Panc1 (cell line): ENCODE results near the gene FAM81B. TPM values are rescaled to one million over a fixed set of nuclear protein-coding genes. Genes with fewer than 3 reads are reported as not detected.
"Not testable (repeated sequence)": the region's sequence is repeated elsewhere in the genome, so short reads cannot be mapped to it uniquely, and the experiment has no call there.

ENCODE experiments used
- ATAC-seq: fragments of 200-7000 bp; cut with Tn5 transposase; 2 replicates; pipeline ENCODE4 v1.9.1; 2020; ENCODE audit warnings: mild to moderate bottlenecking, moderate library complexity
- BruUV-seq: library from RNA; stranded (reverse); fragments of 400-500 nt; replicated peaks from 2 replicates; lab custom pipeline; 2021; lab: Mats Ljungman, UMichigan
- CTCF ChIA-PET: fragments of 300-600 bp; sonication (Branson Sonifier 250); formaldehyde crosslinking; loops from one replicate; lab custom pipeline; 2022; ENCODE audit warnings: antibody characterized with exemption; lab: Charles Lee
- POLR2A ChIA-PET: fragments of 300-600 bp; sonication (Branson Sonifier 250); formaldehyde crosslinking; loops from one replicate; lab custom pipeline; 2022; ENCODE audit warnings: antibody characterized with exemption; lab: Charles Lee
- DNase-seq: peaks from one replicate; pipeline ENCODE4 v3.0.0-alpha.2; 2010; ENCODE audit warnings: low read depth, low spot score
- H3K27ac ChIP-seq: 2 replicates; pipeline ENCODE4 v1.5.1; 2011; ENCODE audit warnings: mild to moderate bottlenecking, low read length, inconsistent platforms
- H3K27me3 ChIP-seq: fragments of 200-500 bp; sonication (Bioruptor generic); 2 replicates; pipeline ENCODE4 v1.6.0; 2014; ENCODE audit warnings: low read length, inconsistent platforms; ENCODE audit not compliant: control insufficient read depth, insufficient read depth
- H3K36me3 ChIP-seq: fragments of 200-500 bp; sonication (Bioruptor generic); 2 replicates; pipeline ENCODE4 v1.5.1; 2014; ENCODE audit warnings: inconsistent platforms, mild to moderate bottlenecking, low read length, moderate library complexity; ENCODE audit not compliant: control insufficient read depth, insufficient read depth
- H3K4me1 ChIP-seq: 2 replicates; pipeline ENCODE4 v1.5.1; 2011; ENCODE audit warnings: inconsistent platforms, mild to moderate bottlenecking, low read length, moderate library complexity; ENCODE audit not compliant: control insufficient read depth, insufficient read depth
- H3K4me3 ChIP-seq, 2 experiments: 2 replicates each; pipeline ENCODE4 v1.5.1; 2011 to 2012; ENCODE audit warnings: low read depth in 2 of 2, low read length in 2 of 2, mild to moderate bottlenecking in 2 of 2, inconsistent platforms in 1 of 2, moderate library complexity in 1 of 2
- H3K9me3 ChIP-seq: fragments of 200-500 bp; sonication (Bioruptor generic); 2 replicates; pipeline ENCODE4 v1.5.1; 2014; ENCODE audit warnings: low read depth, mild to moderate bottlenecking, inconsistent platforms, low read length, moderate library complexity; ENCODE audit not compliant: control insufficient read depth, insufficient read depth
- POLR2AphosphoS5 ChIP-seq: IDR thresholded peaks from 2 replicates; pipeline ENCODE4 v1.6.1; 2012; ENCODE audit warnings: mild to moderate bottlenecking, low read depth, low read length, moderate library complexity
- SIN3A ChIP-seq: IDR thresholded peaks from 2 replicates; pipeline ENCODE4 v1.6.1; 2012; ENCODE audit warnings: low read depth, mild to moderate bottlenecking, low read length, moderate library complexity, borderline replicate concordance; ENCODE audit not compliant: insufficient read depth
- TCF7L2 ChIP-seq: IDR thresholded peaks from 2 replicates; pipeline ENCODE4 v1.6.1; 2011; ENCODE audit warnings: mild to moderate bottlenecking, low read depth, low read length, inconsistent platforms
- in situ Hi-C: cut with HindIII; loops from 2 replicates; pipeline ENCODE4 v1.10.0; 2016; ENCODE audit warnings: low sequenced_read_pairs, low pct_unique_long_range_greater_than_20kb
- intact Hi-C: fragments of 100-400 bp; cut with micrococcal nuclease; formaldehyde crosslinking; loops from one replicate; pipeline ENCODE4 v1.10.0; 2022; ENCODE audit not compliant: unreplicated experiment
- total RNA-seq: library from RNA; stranded (reverse); gene quantifications from one replicate; pipeline ENCODE4 v1.2.1, GENCODE V29; 2021; ENCODE audit not compliant: unreplicated experiment
- TF ChIP-seq, protein P1 (sequence below), 2 experiments: IDR thresholded peaks; 2 replicates each; pipeline ENCODE4 v1.6.1; 2011 to 2012; ENCODE audit warnings: low read depth in 2 of 2, control low read depth in 1 of 2, low read length in 1 of 2, mild to moderate bottlenecking in 1 of 2, moderate library complexity in 1 of 2; ENCODE audit not compliant: insufficient read depth in 1 of 2
- TF ChIP-seq, protein P2 (sequence below): fragments of 450-650 bp; IDR thresholded peaks from 2 replicates; pipeline ENCODE4 v1.5.1; 2017; ENCODE audit warnings: mild to moderate bottlenecking

FAM81B gene
- total RNA-seq, 1 experiment from 2014 or later = not detected

DNA sequence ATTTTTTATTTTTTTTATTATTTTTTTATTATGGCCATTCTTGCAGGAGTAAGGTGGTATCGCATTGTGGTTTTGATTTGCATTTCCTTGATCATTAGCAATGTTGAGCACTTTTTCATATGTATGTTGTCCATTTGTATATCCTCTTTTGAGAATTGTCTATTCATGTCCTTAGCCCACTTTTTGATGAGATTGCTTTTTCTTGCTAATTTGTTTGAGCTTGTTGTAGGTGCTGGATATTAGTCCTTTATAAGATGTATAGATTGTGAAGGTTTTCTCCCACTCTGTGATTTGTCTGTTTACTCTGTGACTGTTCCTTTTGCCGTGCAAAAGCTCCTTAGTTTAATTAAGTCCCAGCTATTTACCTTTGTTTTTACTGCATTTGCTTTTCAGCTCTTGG, 30.5 kb upstream of the FAM81B start:
- H3K36me3 ChIP-seq, BruUV-seq, H3K4me3 ChIP-seq, H3K4me1 ChIP-seq, H3K9me3 ChIP-seq, CTCF ChIA-PET, intact Hi-C loops, in situ Hi-C loops, ATAC-seq, H3K27ac ChIP-seq, DNase-seq, POLR2A ChIA-PET, H3K27me3 ChIP-seq: not testable (repeated sequence)

DNA sequence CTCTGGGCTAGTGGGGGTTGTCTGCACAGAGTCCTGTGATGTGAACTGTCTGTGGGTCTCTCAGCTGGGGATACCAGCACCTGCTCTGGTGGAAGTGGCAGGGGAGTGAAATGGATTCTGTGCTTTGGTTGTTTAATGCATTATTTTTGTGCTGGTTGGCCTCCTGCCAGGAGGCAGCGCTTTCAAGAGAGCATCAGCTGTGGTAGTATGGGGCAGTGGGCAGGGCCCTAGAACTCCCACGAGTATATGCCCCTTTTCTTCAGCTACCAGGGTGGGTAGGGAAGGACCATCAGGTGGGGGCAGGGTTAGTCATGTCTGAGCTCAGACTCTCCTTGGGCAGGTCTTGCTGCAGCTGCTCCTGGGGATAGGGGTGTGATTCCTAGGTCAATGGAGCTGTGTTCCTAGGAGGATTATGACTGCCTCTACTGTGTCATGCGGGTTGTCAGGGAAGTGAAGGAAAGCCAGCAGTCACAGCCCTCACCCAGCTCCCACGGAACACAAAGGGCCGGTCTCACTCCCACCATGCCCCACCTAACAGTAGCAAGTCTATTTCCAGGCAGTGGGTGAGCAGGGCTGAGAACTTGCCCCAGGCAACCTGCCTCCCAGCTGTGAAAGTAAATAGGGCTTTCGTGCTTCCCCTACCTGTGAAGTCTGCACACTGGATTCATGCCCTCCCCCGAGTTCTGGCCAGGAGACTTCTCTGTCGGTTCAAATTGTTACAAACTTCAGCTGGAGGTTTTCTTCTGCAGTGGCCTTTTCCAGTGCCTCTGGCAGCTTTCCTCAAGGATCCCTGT, 25.7 kb upstream of the FAM81B start:
- ChIA-PET CTCF (no interaction called here), POLR2A (no interaction called here)
- BruUV-seq = no TSS peak
- Histone ChIP-seq H3K9me3 (no peaks in the 10 kb centered on the region), H3K27ac (no peak overlapping the region), H3K4me1 (no peaks in the 10 kb centered on the region), H3K36me3 (no peaks in the 10 kb centered on the region), H3K27me3 (0 out of 2 replicates have a peak, but pooled peaks cover 2% of the 10 kb centered on the region), H3K4me3 (no peak overlapping the region)
- DNase-seq (no peak), ATAC-seq (no peak; the same call in 1 of the 2 replicates)
- intact Hi-C loops (no loop called here), in situ Hi-C loops (no loop called here)
- TF ChIP-seq, protein P1, sequence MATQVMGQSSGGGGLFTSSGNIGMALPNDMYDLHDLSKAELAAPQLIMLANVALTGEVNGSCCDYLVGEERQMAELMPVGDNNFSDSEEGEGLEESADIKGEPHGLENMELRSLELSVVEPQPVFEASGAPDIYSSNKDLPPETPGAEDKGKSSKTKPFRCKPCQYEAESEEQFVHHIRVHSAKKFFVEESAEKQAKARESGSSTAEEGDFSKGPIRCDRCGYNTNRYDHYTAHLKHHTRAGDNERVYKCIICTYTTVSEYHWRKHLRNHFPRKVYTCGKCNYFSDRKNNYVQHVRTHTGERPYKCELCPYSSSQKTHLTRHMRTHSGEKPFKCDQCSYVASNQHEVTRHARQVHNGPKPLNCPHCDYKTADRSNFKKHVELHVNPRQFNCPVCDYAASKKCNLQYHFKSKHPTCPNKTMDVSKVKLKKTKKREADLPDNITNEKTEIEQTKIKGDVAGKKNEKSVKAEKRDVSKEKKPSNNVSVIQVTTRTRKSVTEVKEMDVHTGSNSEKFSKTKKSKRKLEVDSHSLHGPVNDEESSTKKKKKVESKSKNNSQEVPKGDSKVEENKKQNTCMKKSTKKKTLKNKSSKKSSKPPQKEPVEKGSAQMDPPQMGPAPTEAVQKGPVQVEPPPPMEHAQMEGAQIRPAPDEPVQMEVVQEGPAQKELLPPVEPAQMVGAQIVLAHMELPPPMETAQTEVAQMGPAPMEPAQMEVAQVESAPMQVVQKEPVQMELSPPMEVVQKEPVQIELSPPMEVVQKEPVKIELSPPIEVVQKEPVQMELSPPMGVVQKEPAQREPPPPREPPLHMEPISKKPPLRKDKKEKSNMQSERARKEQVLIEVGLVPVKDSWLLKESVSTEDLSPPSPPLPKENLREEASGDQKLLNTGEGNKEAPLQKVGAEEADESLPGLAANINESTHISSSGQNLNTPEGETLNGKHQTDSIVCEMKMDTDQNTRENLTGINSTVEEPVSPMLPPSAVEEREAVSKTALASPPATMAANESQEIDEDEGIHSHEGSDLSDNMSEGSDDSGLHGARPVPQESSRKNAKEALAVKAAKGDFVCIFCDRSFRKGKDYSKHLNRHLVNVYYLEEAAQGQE (IDR thresholded peaks at IDR 0.05; ENCODE audit: insufficient read depth in 1 of 2, low read depth in 2 of 2, low read length in 1 of 2) = no peak
- TF ChIP-seq POLR2AphosphoS5 = no peak
- TF ChIP-seq, protein P2, sequence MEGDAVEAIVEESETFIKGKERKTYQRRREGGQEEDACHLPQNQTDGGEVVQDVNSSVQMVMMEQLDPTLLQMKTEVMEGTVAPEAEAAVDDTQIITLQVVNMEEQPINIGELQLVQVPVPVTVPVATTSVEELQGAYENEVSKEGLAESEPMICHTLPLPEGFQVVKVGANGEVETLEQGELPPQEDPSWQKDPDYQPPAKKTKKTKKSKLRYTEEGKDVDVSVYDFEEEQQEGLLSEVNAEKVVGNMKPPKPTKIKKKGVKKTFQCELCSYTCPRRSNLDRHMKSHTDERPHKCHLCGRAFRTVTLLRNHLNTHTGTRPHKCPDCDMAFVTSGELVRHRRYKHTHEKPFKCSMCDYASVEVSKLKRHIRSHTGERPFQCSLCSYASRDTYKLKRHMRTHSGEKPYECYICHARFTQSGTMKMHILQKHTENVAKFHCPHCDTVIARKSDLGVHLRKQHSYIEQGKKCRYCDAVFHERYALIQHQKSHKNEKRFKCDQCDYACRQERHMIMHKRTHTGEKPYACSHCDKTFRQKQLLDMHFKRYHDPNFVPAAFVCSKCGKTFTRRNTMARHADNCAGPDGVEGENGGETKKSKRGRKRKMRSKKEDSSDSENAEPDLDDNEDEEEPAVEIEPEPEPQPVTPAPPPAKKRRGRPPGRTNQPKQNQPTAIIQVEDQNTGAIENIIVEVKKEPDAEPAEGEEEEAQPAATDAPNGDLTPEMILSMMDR = no peak

DNA sequence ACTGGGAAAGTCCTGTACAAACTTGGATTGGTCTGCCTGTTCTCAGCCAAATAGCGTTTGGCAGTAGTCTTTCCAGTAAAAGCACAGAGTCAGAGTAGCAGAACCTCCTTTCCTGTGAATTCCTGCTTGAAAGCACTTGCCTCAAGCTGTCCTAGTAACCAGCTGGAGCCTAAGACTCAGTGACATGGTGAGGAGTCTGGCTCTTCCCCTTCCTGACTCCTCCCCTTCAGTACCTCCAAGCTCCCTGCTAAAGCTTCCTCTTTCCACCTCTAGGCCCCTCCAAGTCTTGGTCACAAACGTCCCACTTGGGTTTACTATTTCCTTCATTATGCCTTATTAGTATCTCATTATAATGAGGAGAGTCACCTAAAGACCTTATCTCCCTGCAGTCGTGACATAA, 21.4 kb upstream of the FAM81B start:
- no peak for DNase-seq
- no TSS peak for BruUV-seq
- intact Hi-C loops = no loop called here
- H3K27ac ChIP-seq = no peak overlapping the region
- CTCF ChIA-PET = no interaction called here
- H3K4me3 ChIP-seq = no peak overlapping the region
- POLR2A ChIA-PET = no interaction called here
- no peaks in the 10 kb centered on the region for H3K9me3 ChIP-seq
- no peaks in the 10 kb centered on the region for H3K4me1 ChIP-seq
- no peak for ATAC-seq
- in situ Hi-C loops = no loop called here
- H3K27me3 ChIP-seq = peaks cover 2% of the 10 kb centered on the region; the same call in 1 of the 2 replicates
- H3K36me3 ChIP-seq = no peaks in the 10 kb centered on the region
- no peak for TF ChIP-seq POLR2AphosphoS5
- TF ChIP-seq SIN3A = no peak
- TF ChIP-seq, protein P1 (IDR thresholded peaks at IDR 0.05; ENCODE audit: insufficient read depth in 1 of 2, low read depth in 2 of 2, low read length in 1 of 2) = no peak
- no peak for TF ChIP-seq TCF7L2
- TF ChIP-seq, protein P2 = no peak
